ENCODE results near the gene SSR1.

The SSR1 gene

DNA sequence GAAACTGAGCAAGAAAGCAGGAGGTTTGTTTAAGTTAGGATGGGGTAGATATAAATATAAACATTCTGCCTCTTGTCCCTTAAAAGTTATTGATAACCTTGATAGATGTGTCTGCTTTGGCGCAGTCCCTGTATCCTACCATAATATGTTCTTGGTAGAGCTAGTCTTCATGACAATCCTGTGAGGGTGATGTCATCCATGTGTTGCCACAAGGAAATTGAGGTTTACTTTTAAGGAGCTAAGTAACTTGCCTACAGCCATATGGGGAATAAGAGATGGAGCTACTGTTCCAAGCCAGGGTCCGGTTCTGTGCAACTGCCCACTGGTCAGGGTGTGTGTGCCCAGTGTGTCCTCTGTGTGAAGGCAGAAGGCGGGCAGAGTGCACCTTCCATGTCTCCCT lies 78.5 kb downstream of the SSR1 start:
- no peaks in the 10 kb centered on the region for H3K9me3 ChIP-seq (ENCODE audit: control insufficient read depth, insufficient read depth, low read length)
- no peak for TF ChIP-seq EZH2phosphoT487 (IDR thresholded peaks at IDR 0.05; ENCODE audit: borderline replicate concordance, low read length)
- TF ChIP-seq, protein P1, sequence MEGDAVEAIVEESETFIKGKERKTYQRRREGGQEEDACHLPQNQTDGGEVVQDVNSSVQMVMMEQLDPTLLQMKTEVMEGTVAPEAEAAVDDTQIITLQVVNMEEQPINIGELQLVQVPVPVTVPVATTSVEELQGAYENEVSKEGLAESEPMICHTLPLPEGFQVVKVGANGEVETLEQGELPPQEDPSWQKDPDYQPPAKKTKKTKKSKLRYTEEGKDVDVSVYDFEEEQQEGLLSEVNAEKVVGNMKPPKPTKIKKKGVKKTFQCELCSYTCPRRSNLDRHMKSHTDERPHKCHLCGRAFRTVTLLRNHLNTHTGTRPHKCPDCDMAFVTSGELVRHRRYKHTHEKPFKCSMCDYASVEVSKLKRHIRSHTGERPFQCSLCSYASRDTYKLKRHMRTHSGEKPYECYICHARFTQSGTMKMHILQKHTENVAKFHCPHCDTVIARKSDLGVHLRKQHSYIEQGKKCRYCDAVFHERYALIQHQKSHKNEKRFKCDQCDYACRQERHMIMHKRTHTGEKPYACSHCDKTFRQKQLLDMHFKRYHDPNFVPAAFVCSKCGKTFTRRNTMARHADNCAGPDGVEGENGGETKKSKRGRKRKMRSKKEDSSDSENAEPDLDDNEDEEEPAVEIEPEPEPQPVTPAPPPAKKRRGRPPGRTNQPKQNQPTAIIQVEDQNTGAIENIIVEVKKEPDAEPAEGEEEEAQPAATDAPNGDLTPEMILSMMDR (IDR thresholded peaks at IDR 0.05; ENCODE audit: low read depth, low read length, poor library complexity, severe bottlenecking): no peak
- no peaks in the 10 kb centered on the region for H3K79me2 ChIP-seq (ENCODE audit: control insufficient read depth, low read length)
- no peak overlapping the region for H3K4me3 ChIP-seq (ENCODE audit: low read length)
- H4K20me1 ChIP-seq (ENCODE audit: control insufficient read depth, insufficient read depth, low read depth, low read length): peaks cover 2% of the 10 kb centered on the region; the same call in 1 of the 2 replicates
- peaks cover 29% of the 10 kb centered on the region for H3K36me3 ChIP-seq (ENCODE audit: control insufficient read depth, low read length)
- no peaks in the 10 kb centered on the region for H3K27me3 ChIP-seq (ENCODE audit: control insufficient read depth, low read length)
- H3K27ac ChIP-seq (ENCODE audit: low read depth, low read length): no peak overlapping the region
- no peaks in the 10 kb centered on the region for H3F3A ChIP-seq (ENCODE audit: control insufficient read depth, insufficient read depth)
- no peak overlapping the region for H3K4me2 ChIP-seq (ENCODE audit: low read length)
- no peaks in the 10 kb centered on the region for H3K9me2 ChIP-seq (replicated peaks; ENCODE audit: control insufficient read depth, low read length)
- peaks cover 21% of the 10 kb centered on the region for H3K4me1 ChIP-seq (ENCODE audit: control insufficient read depth, low read length)

DNA sequence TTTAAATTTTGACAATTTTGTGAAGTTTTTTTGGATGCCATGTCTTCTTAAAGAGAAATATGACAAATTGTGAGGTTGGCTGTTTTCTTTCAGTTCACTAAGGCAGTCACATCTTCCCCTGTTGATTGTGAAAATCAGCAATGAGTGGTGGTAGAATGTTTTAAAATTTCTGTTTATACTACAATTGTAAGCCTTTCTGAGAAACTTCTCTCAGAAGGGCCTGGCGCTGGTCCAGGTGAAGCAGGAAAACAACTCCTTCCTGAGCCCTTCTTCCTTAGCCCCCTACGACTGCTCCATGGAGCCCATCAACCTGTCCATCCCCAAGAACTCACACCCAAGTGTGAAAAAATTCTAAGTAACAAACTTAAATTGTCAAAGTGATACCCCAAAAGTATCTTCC lies 80.6 kb downstream of the SSR1 start:
- Histone ChIP-seq H3K9me2 (replicated peaks; ENCODE audit: control insufficient read depth, low read length) (no peaks in the 10 kb centered on the region), H3K27ac (ENCODE audit: low read depth, low read length) (no peak overlapping the region), H3K9me3 (ENCODE audit: control insufficient read depth, insufficient read depth, low read length) (no peaks in the 10 kb centered on the region), H3K79me2 (ENCODE audit: control insufficient read depth, low read length) (no peaks in the 10 kb centered on the region), H3K27me3 (ENCODE audit: control insufficient read depth, low read length) (no peaks in the 10 kb centered on the region), H3K4me2 (ENCODE audit: low read length) (no peak overlapping the region), H3F3A (ENCODE audit: control insufficient read depth, insufficient read depth) (no peaks in the 10 kb centered on the region), H3K4me3 (ENCODE audit: low read length) (no peak overlapping the region), H3K4me1 (ENCODE audit: control insufficient read depth, low read length) (peaks cover 7% of the 10 kb centered on the region), H3K36me3 (ENCODE audit: control insufficient read depth, low read length) (peaks cover 36% of the 10 kb centered on the region), H4K20me1 (ENCODE audit: control insufficient read depth, insufficient read depth, low read depth, low read length) (no peaks in the 10 kb centered on the region)
- no peak for TF ChIP-seq EZH2phosphoT487 (IDR thresholded peaks at IDR 0.05; ENCODE audit: borderline replicate concordance, low read length)
- TF ChIP-seq, protein P1 (IDR thresholded peaks at IDR 0.05; ENCODE audit: low read depth, low read length, poor library complexity, severe bottlenecking): no peak

DNA sequence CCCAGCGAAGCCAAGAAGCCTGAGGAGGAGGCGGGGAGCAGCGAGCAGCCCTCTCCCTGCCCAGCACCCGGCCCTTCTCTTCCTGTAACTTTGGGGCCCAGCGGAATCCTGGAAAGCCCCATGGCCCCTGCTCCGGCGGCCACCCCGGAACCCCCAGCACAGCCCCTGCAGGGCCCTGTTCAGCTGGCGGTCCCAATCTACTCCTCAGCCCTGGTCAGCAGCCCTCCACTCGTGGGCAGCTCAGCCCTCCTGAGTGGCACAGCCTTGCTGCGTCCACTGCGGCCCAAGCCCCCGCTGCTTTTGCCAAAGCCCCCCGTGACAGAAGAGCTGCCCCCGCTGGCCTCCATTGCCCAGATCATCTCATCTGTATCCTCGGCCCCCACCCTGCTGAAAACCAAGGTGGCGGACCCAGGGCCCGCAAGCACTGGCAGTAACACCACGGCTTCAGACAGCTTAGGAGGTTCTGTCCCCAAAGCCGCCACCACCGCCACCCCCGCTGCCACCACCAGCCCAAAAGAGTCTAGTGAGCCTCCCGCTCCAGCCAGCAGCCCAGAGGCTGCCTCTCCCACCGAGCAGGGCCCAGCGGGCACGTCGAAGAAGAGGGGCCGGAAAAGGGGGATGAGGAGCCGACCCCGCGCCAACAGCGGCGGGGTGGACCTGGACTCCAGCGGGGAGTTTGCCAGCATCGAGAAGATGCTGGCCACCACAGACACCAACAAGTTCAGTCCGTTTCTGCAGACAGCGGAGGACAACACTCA lies 81.9 kb downstream of the SSR1 start:
- Histone ChIP-seq H3K4me2 (ENCODE audit: low read length) (no peak overlapping the region), H3K9me2 (replicated peaks; ENCODE audit: control insufficient read depth, low read length) (no peaks in the 10 kb centered on the region), H3K9me3 (ENCODE audit: control insufficient read depth, insufficient read depth, low read length) (no peaks in the 10 kb centered on the region), H3K27ac (ENCODE audit: low read depth, low read length) (no peak overlapping the region), H3K4me3 (ENCODE audit: low read length) (no peak overlapping the region), H3K79me2 (ENCODE audit: control insufficient read depth, low read length) (no peaks in the 10 kb centered on the region), H3K27me3 (ENCODE audit: control insufficient read depth, low read length) (no peaks in the 10 kb centered on the region), H3K4me1 (ENCODE audit: control insufficient read depth, low read length) (peaks cover 2% of the 10 kb centered on the region), H3K36me3 (ENCODE audit: control insufficient read depth, low read length) (peaks cover 43% of the 10 kb centered on the region), H4K20me1 (ENCODE audit: control insufficient read depth, insufficient read depth, low read depth, low read length) (no peaks in the 10 kb centered on the region), H3F3A (ENCODE audit: control insufficient read depth, insufficient read depth) (no peaks in the 10 kb centered on the region)
- TF ChIP-seq, protein P1 (IDR thresholded peaks at IDR 0.05; ENCODE audit: low read depth, low read length, poor library complexity, severe bottlenecking): no peak
- no peak for TF ChIP-seq EZH2phosphoT487 (IDR thresholded peaks at IDR 0.05; ENCODE audit: borderline replicate concordance, low read length)

Measured in DOHH2 (cell line).